ENCODE data around the gene STRIP2.

Gene STRIP2

DNA sequence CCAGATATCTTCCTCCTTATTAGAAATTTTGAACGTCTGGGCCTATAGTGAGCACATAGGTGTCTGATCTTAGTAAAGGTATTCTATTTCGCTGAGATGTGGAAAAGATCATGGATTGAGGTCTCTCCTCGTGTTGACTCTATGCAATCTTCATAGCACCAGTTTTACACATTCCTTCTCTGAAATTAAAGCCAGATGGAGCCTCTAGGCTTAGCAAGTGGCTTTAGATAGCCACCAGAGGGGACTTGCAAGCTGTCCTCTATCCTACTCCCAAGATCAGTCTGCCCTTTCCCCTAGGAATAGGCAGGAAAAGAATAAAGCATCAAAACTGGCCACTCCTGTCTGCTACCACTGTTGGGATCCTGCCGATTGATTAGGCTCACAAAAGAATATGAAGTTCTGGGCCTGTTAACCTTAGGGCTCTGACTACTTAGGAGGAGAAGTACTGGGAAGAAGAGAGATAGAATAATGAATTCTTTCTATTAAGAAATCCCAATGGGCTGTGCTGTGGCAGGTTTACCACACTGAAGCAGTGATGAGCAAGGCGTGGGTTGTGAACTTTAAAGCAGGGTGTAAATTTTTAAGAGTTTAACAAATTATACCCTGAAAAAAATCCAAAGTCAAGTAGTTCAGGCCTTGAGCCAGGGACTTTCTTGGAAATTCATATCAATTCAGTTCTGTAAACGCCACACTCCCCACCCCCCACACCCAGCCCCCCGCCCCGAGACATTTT lies 2.2 kb upstream of the STRIP2 start:
- TF ChIP-seq, protein P1, sequence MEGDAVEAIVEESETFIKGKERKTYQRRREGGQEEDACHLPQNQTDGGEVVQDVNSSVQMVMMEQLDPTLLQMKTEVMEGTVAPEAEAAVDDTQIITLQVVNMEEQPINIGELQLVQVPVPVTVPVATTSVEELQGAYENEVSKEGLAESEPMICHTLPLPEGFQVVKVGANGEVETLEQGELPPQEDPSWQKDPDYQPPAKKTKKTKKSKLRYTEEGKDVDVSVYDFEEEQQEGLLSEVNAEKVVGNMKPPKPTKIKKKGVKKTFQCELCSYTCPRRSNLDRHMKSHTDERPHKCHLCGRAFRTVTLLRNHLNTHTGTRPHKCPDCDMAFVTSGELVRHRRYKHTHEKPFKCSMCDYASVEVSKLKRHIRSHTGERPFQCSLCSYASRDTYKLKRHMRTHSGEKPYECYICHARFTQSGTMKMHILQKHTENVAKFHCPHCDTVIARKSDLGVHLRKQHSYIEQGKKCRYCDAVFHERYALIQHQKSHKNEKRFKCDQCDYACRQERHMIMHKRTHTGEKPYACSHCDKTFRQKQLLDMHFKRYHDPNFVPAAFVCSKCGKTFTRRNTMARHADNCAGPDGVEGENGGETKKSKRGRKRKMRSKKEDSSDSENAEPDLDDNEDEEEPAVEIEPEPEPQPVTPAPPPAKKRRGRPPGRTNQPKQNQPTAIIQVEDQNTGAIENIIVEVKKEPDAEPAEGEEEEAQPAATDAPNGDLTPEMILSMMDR (IDR thresholded peaks at IDR 0.05): no peak
- Mint-ChIP-seq H3K4me3 (no peak overlapping the region), H3K36me3 (ENCODE audit: low read depth) (peaks cover 6% of the 10 kb centered on the region), H3K4me1 (peaks cover 35% of the 10 kb centered on the region), H3K27ac (no peak overlapping the region), H3K27me3 (ENCODE audit: low read depth, poor library complexity) (peaks cover 40% of the 10 kb centered on the region), H3K9me3 (no peaks in the 10 kb centered on the region)
- no peak for DNase-seq

DNA sequence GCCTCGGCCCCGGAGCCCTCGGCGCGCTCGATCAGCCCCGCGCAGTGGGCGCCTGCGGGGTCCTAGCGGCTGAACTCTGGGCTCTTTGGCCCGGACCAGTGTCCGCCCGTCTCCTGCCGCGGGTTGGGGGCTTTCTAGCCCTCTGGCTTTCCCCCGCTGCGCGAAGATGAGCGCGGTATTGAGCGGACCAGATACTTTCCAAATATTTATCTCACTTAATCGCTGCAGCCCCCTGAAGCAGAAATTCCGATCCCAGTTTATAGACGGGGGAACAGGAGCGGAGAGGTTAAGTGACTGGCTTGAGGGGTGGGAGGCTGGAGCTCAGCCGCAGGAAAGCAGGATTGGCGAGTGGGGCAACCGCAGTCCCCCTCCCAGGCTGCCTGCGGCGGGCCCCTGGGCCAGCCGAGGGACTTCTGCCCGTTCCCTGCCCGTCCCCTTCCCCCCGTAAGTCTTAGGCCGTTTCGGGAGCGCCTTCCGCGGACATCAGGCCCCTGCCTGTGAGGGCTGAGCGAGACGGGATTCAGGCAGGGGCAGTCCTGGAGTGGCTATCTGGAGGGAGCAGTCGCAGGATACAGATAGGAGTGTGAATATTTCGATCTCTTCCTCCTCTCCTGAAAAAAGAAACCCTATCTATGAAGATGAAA lies 565 bp downstream of the STRIP2 start:
- H3K4me1 Mint-ChIP-seq: peaks cover 37% of the 10 kb centered on the region
- TF ChIP-seq, protein P1 (IDR thresholded peaks at IDR 0.05): no peak
- H3K9me3 Mint-ChIP-seq: no peaks in the 10 kb centered on the region
- H3K27me3 Mint-ChIP-seq (ENCODE audit: low read depth, poor library complexity): peaks cover 35% of the 10 kb centered on the region
- DNase-seq: peak; percentile 55
- H3K27ac Mint-ChIP-seq: no peak overlapping the region
- peak overlapping the region; percentile 89 for H3K4me3 Mint-ChIP-seq
- H3K36me3 Mint-ChIP-seq (ENCODE audit: low read depth): no peaks in the 10 kb centered on the region

DNA sequence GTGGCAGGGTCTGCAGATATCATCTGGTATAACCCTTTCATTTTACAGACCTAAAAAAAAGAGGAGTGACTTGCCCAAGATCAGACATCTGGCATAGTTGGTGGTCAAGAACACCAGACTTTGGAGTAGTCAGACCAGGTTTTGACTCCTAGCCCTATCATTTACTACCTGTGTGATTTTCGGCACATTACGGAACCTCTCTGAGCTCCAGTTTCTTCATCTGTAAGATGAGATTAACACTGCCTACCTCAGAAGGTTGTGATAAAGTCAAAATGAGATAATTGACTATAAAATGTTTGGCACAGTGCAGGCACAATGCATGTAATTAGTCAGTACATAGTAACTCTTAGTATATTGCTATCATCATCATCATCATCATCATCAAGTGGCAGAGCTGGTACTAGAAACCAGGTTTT lies 1.2 kb downstream of the STRIP2 start:
- TF ChIP-seq, protein P1 (IDR thresholded peaks at IDR 0.05): no peak
- Mint-ChIP-seq H3K36me3 (ENCODE audit: low read depth) (no peaks in the 10 kb centered on the region), H3K9me3 (no peaks in the 10 kb centered on the region), H3K4me1 (peaks cover 37% of the 10 kb centered on the region), H3K27me3 (ENCODE audit: low read depth, poor library complexity) (peaks cover 35% of the 10 kb centered on the region), H3K4me3 (peak overlapping the region; percentile 89), H3K27ac (no peak overlapping the region)
- no peak for DNase-seq

DNA sequence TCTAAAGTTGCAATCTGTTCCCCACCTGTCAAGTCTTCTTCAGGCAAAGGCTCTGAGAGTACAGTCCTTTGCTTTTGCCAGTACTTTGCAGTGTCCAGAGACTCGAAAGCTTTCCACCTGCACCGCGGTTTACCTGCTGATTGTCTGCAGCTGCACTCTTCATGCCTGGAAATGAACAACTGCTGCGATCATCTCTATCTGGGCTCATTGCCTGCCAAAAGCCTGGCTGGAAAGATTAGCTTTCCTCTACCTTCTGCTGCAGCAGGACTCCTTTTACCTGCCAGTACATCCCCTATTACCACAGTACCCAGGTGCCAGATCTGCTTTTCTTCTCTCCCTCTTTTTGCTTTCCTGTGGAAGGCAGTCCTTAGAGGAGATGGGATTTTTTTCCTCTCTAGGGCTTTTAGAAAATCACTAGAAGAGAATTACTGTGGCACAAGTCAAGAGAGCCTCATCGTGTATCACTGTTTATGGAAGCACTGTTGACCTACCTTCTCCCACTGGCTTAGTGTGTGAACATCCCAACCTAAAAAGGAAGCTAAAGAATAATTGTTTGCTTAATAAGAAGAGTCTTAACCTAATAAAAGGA lies 2.2 kb downstream of the STRIP2 start:
- TF ChIP-seq, protein P1 (IDR thresholded peaks at IDR 0.05): no peak
- H3K4me1 Mint-ChIP-seq: peaks cover 37% of the 10 kb centered on the region
- H3K4me3 Mint-ChIP-seq: peak overlapping the region; percentile 61

DNA sequence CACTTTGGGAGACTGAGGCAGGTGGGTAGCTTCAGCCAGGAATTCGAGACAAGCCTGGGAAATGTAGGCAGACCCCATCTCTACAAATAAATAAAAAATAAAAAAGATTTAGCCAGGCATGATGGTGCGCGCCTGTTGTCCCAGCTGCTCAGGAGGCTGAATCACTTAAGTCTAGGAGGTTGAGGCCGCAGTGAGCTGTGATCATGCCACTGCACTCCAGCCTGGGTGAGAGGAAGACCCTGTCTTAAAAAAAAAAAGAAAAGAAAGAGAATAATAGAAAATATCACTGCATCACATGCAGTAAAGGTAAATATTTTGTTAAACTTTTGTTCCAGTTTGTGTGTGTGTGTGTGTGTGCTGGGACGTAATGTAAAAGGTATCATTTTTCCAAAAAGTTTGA lies 3.0 kb downstream of the STRIP2 start:
- Mint-ChIP-seq H3K27ac (no peak overlapping the region), H3K9me3 (no peaks in the 10 kb centered on the region), H3K4me3 (no peak overlapping the region), H3K4me1 (peaks cover 37% of the 10 kb centered on the region), H3K27me3 (ENCODE audit: low read depth, poor library complexity) (peaks cover 26% of the 10 kb centered on the region), H3K36me3 (ENCODE audit: low read depth) (no peaks in the 10 kb centered on the region)
- no peak for DNase-seq
- TF ChIP-seq, protein P1 (IDR thresholded peaks at IDR 0.05): no peak

More for the DNA sequence above, 2.2 kb downstream of the STRIP2 start:
- Mint-ChIP-seq H3K36me3 (ENCODE audit: low read depth) (no peaks in the 10 kb centered on the region), H3K27ac (no peak overlapping the region), H3K27me3 (ENCODE audit: low read depth, poor library complexity) (peaks cover 33% of the 10 kb centered on the region), H3K9me3 (no peaks in the 10 kb centered on the region)
- no peak for DNase-seq

Data from nephron progenitor cell (in vitro differentiated cells).